Muscle of arm (tissue), 12 donors: ENCODE measurements around the gene ATP5F1D. TPM values are rescaled to one million over a fixed set of nuclear protein-coding genes. Genes with fewer than 3 reads are reported as not detected.

Experiments used
- DNase-seq: peaks from one replicate; pipeline ENCODE4 v3.0.0-alpha.2; 2013
- polyA plus RNA-seq, 12 donors: library from polyadenylated mRNA; unstranded; fragments of 120-200 nt; gene quantifications; one replicate each; pipeline ENCODE4 v1.2.1, GENCODE V29; 2013; ENCODE audit not compliant: insufficient read length in 12 of 12

Gene ATP5F1D
- polyA plus RNA-seq, 12 donors, result 94.6 to 231 (median 136) TPM; not detected in 1

- DNase-seq, result no peak
Measured at GRCh38 chr19:1289686-1290025, 48.1 kb downstream of the ATP5F1D start.

- DNase-seq, result no peak
Measured at GRCh38 chr19:1290196-1290702, 48.7 kb downstream of the ATP5F1D start.

DNA sequence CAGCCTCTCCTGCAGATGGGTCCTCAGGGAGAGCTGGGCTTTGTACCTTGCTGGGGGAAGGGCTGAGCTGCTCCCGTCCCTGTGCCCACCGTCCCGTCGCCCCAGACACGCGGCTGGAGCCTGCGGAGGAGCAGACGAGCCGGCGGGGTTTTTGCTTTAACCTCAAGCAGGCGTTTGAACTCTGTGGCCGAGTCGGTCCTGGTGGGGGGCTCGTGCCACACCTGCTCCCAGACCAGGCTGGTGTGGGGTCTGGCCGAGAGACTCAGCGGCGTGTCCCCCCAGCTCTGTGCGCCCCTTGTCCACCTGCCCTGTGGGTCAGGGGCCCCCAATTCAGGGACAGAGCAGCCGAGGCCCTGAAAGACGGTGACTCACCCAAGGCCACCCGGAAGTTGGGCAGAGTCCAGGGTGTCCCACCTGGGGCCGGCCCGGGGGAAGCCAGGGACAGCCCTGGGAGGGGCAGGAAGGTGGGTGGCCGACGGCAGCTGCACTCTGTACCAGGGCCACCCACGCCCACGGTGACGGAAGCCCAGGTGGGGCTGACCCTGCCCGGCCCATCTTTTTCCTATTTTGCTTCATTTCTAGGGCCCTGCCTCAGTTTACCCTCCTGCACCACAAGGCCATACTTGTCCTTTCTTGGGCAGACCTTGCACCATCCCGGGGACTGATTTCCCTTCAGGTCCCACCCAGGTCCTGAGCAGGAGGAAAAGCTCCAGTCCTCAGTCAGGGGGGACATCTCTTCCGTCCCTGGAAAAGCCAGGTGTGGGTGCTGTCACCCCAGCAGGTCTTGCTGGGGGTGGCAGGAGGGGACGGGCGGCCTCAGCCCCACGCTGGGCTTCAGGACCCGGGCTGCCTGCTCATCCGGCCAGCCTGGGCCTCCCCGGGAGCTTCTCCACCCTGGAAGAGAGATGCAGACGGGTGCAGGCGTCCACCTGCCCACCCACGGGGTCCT, 49.4 kb downstream of the ATP5F1D start:
- no peak for DNase-seq

DNA sequence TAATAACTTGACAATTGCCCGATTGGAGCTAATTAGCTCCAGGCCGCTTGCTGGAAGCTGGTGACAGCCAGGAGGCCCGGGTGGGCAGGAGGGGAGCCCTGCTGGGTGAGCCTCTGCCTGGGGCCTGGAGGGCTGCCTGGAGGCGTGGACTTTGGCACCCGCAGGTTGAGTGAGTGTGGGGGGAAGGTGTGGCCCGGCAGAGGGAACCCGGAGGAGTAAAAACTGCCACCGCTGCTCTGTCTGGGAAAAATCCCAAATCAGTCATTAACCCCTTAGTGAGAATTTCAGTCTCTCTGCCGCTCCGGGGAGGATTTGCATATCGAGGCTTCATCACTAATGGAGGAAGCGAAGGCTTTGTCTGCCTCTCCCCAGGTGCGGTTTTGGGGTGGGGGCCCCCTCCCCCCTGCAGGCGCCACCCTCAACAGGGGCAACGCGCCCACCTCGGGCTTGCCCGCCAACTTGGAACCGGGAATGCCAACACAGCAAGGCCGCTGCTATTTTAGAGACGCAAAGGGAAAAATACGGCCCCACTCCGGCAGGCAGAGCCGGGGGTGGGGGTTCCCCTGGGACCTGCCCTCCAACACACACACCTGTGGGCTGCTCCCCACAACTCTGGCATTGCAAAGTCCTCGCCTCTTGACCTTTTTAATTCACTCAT, 50.3 kb downstream of the ATP5F1D start:
- no peak for DNase-seq

GRCh38 chr19:1292419-1293151, 51.0 kb downstream of the ATP5F1D start:
- DNase-seq, result no peak

GRCh38 chr19:1293782-1294604, 52.4 kb downstream of the ATP5F1D start:
- DNase-seq, result no peak

Other genes with a start within 250 kb of the ATP5F1D start
- gene GRIN3B, start 241.3 kb upstream of the ATP5F1D start, polyA plus RNA-seq, result under 1 TPM in 10 of 12 donors, not detected in 2; 0.05 to 0.25 (median 0.14) TPM
- 100 to 1,000 TPM in 2 of 12 donors, 10 to 100 TPM in 9, not detected in 1; 56.1 to 123 (median 70.5) TPM for gene TMEM259, start 220.6 kb upstream of the ATP5F1D start, polyA plus RNA-seq
- not detected for gene RNU6-2, start 220.2 kb upstream of the ATP5F1D start, polyA plus RNA-seq
- 10 to 100 TPM in 11 of 12 donors, not detected in 1; 36.3 to 89.8 (median 46.7) TPM for gene CNN2, start 215.1 kb upstream of the ATP5F1D start, polyA plus RNA-seq
- 10 to 100 TPM in 9 of 12 donors, 1 to 10 TPM in 2, not detected in 1; 7.1 to 23.7 (median 18.2) TPM for gene ABCA7, start 201.6 kb upstream of the ATP5F1D start, polyA plus RNA-seq
- gene ARHGAP45, start 174.6 kb upstream of the ATP5F1D start, polyA plus RNA-seq, result 10 to 100 TPM in 3 of 12 donors, 1 to 10 TPM in 8, not detected in 1; 6.0 to 26.0 (median 8.1) TPM
- gene POLR2E, start 146.4 kb upstream of the ATP5F1D start, polyA plus RNA-seq, result 100 to 1,000 TPM in 8 of 12 donors, 10 to 100 TPM in 3, not detected in 1; 79.7 to 135 (median 108) TPM
- gene GPX4, start 137.8 kb upstream of the ATP5F1D start, polyA plus RNA-seq, result 100 to 1,000 TPM in 11 of 12 donors, not detected in 1; 122 to 187 (median 142) TPM
- gene SBNO2, start 67.5 kb upstream of the ATP5F1D start, polyA plus RNA-seq, result 10 to 100 TPM in 6 of 12 donors, 1 to 10 TPM in 5, not detected in 1; 7.4 to 33.2 (median 10.2) TPM
- 10 to 100 TPM in 11 of 12 donors, not detected in 1; 35.8 to 56.1 (median 44.3) TPM for gene STK11, start 36.0 kb upstream of the ATP5F1D start, polyA plus RNA-seq
- 1 to 10 TPM in 7 of 12 donors, under 1 TPM in 3, not detected in 2; 0.65 to 2.2 (median 1.1) TPM for gene CBARP, start 3.7 kb upstream of the ATP5F1D start, polyA plus RNA-seq
- gene MIDN, start 6.8 kb downstream of the ATP5F1D start, polyA plus RNA-seq, result 100 to 1,000 TPM in 1 of 12 donors, 10 to 100 TPM in 11; 22.4 to 149 (median 30.9) TPM
- gene CIRBP, start 27.6 kb downstream of the ATP5F1D start, polyA plus RNA-seq, result 100 to 1,000 TPM; 391 to 559 (median 467) TPM
- gene FAM174C, start 33.8 kb downstream of the ATP5F1D start, polyA plus RNA-seq, result 10 to 100 TPM in 9 of 12 donors, 1 to 10 TPM in 1, not detected in 2; 9.4 to 17.0 (median 12.6) TPM
- gene EFNA2, start 44.1 kb downstream of the ATP5F1D start, polyA plus RNA-seq, result 10 to 100 TPM in 1 of 12 donors, 1 to 10 TPM in 6, under 1 TPM in 4, not detected in 1; 0.33 to 12.8 (median 1.5) TPM
- gene NDUFS7, start 142.2 kb downstream of the ATP5F1D start, polyA plus RNA-seq, result 10 to 100 TPM in 11 of 12 donors, not detected in 1; 44.5 to 91.2 (median 61.1) TPM
- gene GAMT, start 159.8 kb downstream of the ATP5F1D start, polyA plus RNA-seq, result 100 to 1,000 TPM in 10 of 12 donors, 10 to 100 TPM in 1, not detected in 1; 83.4 to 279 (median 178) TPM
- gene DAZAP1, start 165.8 kb downstream of the ATP5F1D start, polyA plus RNA-seq, result 100 to 1,000 TPM in 1 of 12 donors, 10 to 100 TPM in 10, not detected in 1; 53.6 to 125 (median 62.2) TPM
- gene RPS15, start 196.6 kb downstream of the ATP5F1D start, polyA plus RNA-seq, result 1,000 to 10,000 TPM in 4 of 12 donors, 100 to 1,000 TPM in 7, not detected in 1; 661 to 1,382 (median 915) TPM
- gene APC2, start 208.4 kb downstream of the ATP5F1D start, polyA plus RNA-seq, result 1 to 10 TPM in 2 of 12 donors, under 1 TPM in 9, not detected in 1; 0.45 to 6.1 (median 0.74) TPM
- gene C19orf25, start 237.5 kb downstream of the ATP5F1D start, polyA plus RNA-seq, result 10 to 100 TPM in 11 of 12 donors, not detected in 1; 13.1 to 23.4 (median 14.4) TPM
- 1 to 10 TPM in 3 of 12 donors, under 1 TPM in 7, not detected in 2; 0.52 to 3.3 (median 0.79) TPM for gene PCSK4, start 248.6 kb downstream of the ATP5F1D start, polyA plus RNA-seq
- gene REEP6, start 249.4 kb downstream of the ATP5F1D start, polyA plus RNA-seq, result 10 to 100 TPM in 1 of 12 donors, 1 to 10 TPM in 10, not detected in 1; 1.2 to 16.1 (median 1.7) TPM